ENCODE data around the gene CADM2. TPM values are rescaled to one million over a fixed set of nuclear protein-coding genes. Genes with fewer than 3 reads are reported as not detected.

The CADM2 gene
- total RNA-seq, 2 donors from 2014 or later, result 24.1 to 29.8 TPM

DNA sequence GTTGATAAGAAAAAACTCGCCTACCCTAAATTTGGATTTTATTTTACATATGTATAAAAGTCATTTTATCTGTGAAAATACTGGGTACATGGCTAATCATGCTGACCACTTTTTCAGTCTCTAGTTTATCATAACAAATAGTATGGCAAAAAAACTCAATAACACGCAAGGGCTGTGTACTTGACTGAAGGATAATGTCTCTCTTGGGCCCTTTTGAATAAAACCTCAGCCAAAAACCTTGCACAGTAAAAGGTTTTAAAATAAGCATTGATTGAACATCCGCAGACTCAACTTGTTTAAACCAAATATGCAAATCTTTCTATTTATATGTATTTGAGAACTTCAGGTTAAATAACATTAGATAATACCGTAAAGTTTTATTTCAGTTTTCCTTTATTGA, 285.3 kb downstream of the CADM2 start:
- H3K27me3 ChIP-seq (ENCODE audit: control insufficient read depth, insufficient read depth, low read length, poor library complexity, severe bottlenecking), result no peaks in the 10 kb centered on the region
- TF ChIP-seq, protein P1, sequence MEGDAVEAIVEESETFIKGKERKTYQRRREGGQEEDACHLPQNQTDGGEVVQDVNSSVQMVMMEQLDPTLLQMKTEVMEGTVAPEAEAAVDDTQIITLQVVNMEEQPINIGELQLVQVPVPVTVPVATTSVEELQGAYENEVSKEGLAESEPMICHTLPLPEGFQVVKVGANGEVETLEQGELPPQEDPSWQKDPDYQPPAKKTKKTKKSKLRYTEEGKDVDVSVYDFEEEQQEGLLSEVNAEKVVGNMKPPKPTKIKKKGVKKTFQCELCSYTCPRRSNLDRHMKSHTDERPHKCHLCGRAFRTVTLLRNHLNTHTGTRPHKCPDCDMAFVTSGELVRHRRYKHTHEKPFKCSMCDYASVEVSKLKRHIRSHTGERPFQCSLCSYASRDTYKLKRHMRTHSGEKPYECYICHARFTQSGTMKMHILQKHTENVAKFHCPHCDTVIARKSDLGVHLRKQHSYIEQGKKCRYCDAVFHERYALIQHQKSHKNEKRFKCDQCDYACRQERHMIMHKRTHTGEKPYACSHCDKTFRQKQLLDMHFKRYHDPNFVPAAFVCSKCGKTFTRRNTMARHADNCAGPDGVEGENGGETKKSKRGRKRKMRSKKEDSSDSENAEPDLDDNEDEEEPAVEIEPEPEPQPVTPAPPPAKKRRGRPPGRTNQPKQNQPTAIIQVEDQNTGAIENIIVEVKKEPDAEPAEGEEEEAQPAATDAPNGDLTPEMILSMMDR (conservative IDR thresholded peaks at IDR 0.05), result no peak
- Mint-ChIP-seq H3K36me3 (ENCODE audit: low read depth) (no peaks in the 10 kb centered on the region), H3K27me3 (ENCODE audit: insufficient read depth) (no peaks in the 10 kb centered on the region), H3K4me3 (no peak overlapping the region), H3K27ac (no peak overlapping the region), H3K4me1 (no peaks in the 10 kb centered on the region), H3K9me3 (no peaks in the 10 kb centered on the region)
- H3K36me3 ChIP-seq (ENCODE audit: control insufficient read depth, insufficient read depth, low read length), result no peaks in the 10 kb centered on the region
- no peak overlapping the region for H3K4me3 ChIP-seq (ENCODE audit: low read length)
- no peak for DNase-seq
- no peak overlapping the region for H3K27ac ChIP-seq (ENCODE audit: low read depth, low read length)
- no peaks in the 10 kb centered on the region for H3K4me1 ChIP-seq (ENCODE audit: control insufficient read depth, insufficient read depth, low read length)
- WGBS, 2 experiments (ENCODE audit: insufficient coverage in 1 of 2, insufficient read length in 1 of 2), result 98% methylated on average over 2 of the region's 4 CpGs; no CpG with 5 or more reads in 1 of the 2 experiments
- H3K9me3 ChIP-seq (ENCODE audit: control insufficient read depth, low read length), result no peaks in the 10 kb centered on the region
- no peak overlapping the region for H3K9ac ChIP-seq (ENCODE audit: extremely low read depth, low read length, poor library complexity, severe bottlenecking)

DNA sequence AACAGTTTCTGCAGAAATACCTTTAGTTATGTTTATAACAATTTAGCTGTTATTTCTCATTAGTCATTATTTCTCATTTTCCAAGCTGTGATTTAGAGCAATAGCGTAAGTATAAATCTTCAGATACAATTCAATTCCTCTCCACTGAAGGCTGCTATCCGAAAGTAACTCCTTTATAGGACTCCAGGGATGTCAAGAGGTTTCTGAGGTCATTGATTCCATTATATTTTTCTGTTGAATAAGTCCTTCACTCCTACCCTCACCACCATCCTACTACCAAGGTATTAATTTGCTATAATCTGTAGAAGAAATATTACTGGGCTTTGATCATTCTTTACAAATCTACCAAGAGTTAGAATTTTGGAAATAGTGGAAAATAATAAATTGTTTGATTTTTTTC, 285.7 kb downstream of the CADM2 start:
- no peaks in the 10 kb centered on the region for H3K27me3 Mint-ChIP-seq (ENCODE audit: insufficient read depth)
- no peaks in the 10 kb centered on the region for H3K36me3 Mint-ChIP-seq (ENCODE audit: low read depth)
- no peaks in the 10 kb centered on the region for H3K9me3 Mint-ChIP-seq
- H3K27ac ChIP-seq (ENCODE audit: low read depth, low read length), result no peak overlapping the region
- H3K9ac ChIP-seq (ENCODE audit: extremely low read depth, low read length, poor library complexity, severe bottlenecking), result no peak overlapping the region
- no peak for DNase-seq
- H3K4me3 Mint-ChIP-seq, result no peak overlapping the region
- no peaks in the 10 kb centered on the region for H3K36me3 ChIP-seq (ENCODE audit: control insufficient read depth, insufficient read depth, low read length)
- no peaks in the 10 kb centered on the region for H3K4me1 ChIP-seq (ENCODE audit: control insufficient read depth, insufficient read depth, low read length)
- WGBS, 2 experiments (ENCODE audit: insufficient coverage in 1 of 2, insufficient read length in 1 of 2), result 100% methylated on average over 2 of the region's 2 CpGs; no CpG with 5 or more reads in 1 of the 2 experiments
- no peaks in the 10 kb centered on the region for H3K9me3 ChIP-seq (ENCODE audit: control insufficient read depth, low read length)
- H3K4me3 ChIP-seq (ENCODE audit: low read length), result no peak overlapping the region
- no peaks in the 10 kb centered on the region for H3K27me3 ChIP-seq (ENCODE audit: control insufficient read depth, insufficient read depth, low read length, poor library complexity, severe bottlenecking)
- no peaks in the 10 kb centered on the region for H3K4me1 Mint-ChIP-seq
- H3K27ac Mint-ChIP-seq, result no peak overlapping the region
- TF ChIP-seq, protein P1 (conservative IDR thresholded peaks at IDR 0.05), result no peak

DNA sequence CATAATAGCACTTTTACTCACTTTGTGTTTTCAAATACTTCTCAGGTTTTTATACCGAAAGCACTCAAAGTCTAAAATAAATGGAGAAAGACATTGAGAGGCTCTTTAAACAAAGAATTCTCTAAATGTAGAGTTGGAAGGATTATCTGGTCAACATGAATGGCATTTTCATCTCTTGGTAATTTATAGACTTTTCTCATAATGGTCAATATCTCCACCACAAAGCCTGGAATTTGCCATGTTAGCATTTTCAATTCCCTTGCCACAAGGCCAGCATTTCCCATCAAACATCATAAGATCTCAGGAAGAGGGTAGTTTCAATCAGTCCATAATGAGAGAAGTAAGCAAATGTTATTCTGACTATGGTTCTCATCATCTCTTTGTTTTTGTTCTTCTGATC, 293.0 kb downstream of the CADM2 start:
- no peak overlapping the region for H3K9ac ChIP-seq (ENCODE audit: extremely low read depth, low read length, poor library complexity, severe bottlenecking)
- no peak overlapping the region for H3K4me3 ChIP-seq (ENCODE audit: low read length)
- no peaks in the 10 kb centered on the region for H3K36me3 Mint-ChIP-seq (ENCODE audit: low read depth)
- no peaks in the 10 kb centered on the region for H3K36me3 ChIP-seq (ENCODE audit: control insufficient read depth, insufficient read depth, low read length)
- no peak overlapping the region for H3K4me3 Mint-ChIP-seq
- 96% methylated on average over 1 of the region's 1 CpG; no CpG with 5 or more reads in 1 of the 2 experiments for WGBS, 2 experiments (ENCODE audit: insufficient coverage in 1 of 2, insufficient read length in 1 of 2)
- H3K9me3 ChIP-seq (ENCODE audit: control insufficient read depth, low read length), result no peaks in the 10 kb centered on the region
- no peaks in the 10 kb centered on the region for H3K4me1 ChIP-seq (ENCODE audit: control insufficient read depth, insufficient read depth, low read length)
- H3K27ac ChIP-seq (ENCODE audit: low read depth, low read length), result no peak overlapping the region
- no peaks in the 10 kb centered on the region for H3K9me3 Mint-ChIP-seq
- H3K27me3 Mint-ChIP-seq (ENCODE audit: insufficient read depth), result no peaks in the 10 kb centered on the region
- H3K4me1 Mint-ChIP-seq, result peaks cover 13% of the 10 kb centered on the region
- H3K27ac Mint-ChIP-seq, result no peak overlapping the region
- TF ChIP-seq, protein P1 (conservative IDR thresholded peaks at IDR 0.05), result no peak
- no peak for DNase-seq
- no peaks in the 10 kb centered on the region for H3K27me3 ChIP-seq (ENCODE audit: control insufficient read depth, insufficient read depth, low read length, poor library complexity, severe bottlenecking)

Data from endodermal cell (in vitro differentiated cells).